ENCODE results near the gene CDH4.

CDH4 gene

DNA sequence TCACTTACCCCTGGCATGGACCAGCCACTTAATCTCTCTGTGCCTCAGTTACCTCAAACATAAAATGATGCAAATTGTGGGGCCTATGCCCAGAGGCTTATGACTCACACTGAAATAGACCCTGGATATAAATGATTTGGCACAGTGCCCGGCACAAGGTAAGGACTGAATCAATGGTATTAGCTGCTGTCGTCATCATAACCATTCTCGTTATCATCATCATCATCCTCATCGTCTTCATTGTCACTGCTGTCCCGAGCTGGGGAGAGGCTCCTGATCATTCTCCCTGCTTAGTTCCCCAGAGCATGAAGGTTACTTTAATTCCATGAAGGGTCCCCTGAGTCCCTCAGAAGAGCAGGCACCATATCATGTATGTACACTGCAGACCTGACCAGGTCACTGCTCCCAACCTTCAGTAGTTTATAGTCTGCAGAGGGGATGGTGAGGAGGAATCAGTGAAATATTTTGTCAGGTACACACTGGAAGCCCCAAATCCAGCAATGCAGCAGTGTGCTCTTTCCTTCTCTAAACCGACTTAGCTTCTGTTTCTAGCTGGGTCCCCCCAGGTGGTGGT lies 664.3 kb downstream of the CDH4 start:
- no peak for DNase-seq

GRCh38 chr20:61917474-61918145 lies 665.5 kb downstream of the CDH4 start:
- DNase-seq, result no peak

DNA sequence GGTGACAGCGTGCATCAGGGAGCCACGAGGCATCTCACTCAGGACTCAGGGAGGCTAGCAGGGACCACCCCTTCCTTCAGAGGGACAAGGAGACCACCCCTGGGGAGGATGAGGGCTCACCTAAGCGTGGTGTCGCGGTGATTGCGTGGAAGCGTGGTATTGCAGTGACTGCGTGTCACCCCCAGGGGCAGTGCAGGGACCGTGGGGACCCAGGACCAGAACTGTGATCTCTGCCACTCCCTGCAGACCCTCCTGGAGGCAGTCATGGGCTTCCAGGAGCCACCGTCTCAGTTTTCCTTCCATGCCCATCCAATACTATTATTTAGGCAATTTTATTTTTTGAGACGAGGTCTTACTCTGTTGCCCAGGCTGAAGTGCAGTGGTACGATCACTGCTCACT lies 666.5 kb downstream of the CDH4 start:
- no peak for DNase-seq

GRCh38 chr20:61919239-61919638 lies 667.2 kb downstream of the CDH4 start:
- DNase-seq, result no peak

- DNase-seq, result no peak
These were observed 667.8 kb downstream of the CDH4 start for GRCh38 chr20:61919675-61920365.

DNA sequence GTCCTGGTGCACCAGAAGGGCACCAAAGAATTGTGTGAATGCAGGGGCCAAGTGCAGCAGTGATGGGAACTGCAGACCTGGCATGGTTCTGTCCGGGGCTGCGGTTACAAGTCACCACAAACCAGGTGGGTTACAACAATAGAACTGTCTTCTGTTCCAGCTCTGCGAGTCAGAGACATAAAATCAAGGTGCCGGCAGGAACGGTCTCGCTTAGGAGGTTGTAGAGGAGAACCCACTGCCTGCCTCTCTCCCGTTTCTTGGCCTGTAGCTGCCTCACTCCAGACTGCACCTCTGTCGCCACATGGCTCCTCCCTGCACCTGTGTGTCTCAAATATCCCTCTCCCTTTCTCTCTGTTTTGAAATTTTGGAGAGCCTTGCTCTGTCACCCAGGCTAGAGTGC lies 670.4 kb downstream of the CDH4 start:
- DNase-seq, result no peak

DNA sequence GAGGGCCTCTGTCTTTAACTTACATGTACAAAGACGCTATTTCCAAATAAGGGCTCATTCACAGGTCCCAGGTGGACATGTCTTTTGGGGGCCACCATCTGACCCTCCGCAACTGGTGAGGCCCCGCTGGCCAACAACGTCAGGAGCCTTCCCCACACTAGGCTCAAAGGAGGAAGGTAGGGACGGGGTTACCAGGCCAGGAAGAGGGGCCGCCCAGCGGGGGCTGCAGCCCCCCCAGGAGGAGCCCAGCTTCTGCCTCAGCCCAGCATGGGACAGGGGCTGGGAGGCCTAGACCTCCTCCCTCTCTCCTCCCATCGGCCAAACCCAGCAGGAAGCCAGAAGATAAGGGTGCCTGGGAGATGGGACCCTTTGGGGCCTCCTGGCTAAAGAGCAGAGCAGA lies 670.9 kb downstream of the CDH4 start:
- no peak for DNase-seq

DNA sequence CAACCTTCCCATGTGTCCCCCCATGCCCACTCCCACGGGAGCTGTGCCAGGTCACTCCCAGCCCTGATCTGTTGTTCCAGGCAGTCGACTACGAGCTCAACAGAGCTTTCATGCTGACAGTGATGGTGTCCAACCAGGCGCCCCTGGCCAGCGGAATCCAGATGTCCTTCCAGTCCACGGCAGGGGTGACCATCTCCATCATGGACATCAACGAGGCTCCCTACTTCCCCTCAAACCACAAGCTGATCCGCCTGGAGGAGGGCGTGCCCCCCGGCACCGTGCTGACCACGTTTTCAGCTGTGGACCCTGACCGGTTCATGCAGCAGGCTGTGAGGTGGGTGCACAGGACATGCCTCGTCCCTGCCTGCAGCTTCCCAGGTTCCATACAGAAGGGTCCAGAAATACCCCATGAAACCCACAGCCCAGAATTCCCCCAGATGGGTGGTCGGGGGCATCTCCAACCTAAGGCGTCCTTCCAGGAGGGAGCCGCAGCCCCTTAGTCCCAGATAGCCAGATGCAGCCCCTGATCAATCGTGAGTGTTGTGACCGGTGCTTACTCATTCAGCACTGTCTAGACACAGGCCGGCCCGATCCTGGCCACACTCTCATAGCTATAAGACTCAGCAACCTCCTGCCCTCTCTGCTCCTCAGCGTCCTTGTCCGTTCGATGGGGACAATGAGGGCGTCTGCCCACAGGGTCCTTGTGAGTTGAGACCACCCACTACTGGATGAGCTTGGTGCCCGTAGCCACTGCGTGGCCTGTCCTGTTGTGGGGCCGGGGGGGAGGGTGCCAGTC lies 671.5 kb downstream of the CDH4 start:
- no peak for DNase-seq

- no peak for DNase-seq
These were observed 672.3 kb downstream of the CDH4 start for GRCh38 chr20:61924211-61924857.

- DNase-seq, result no peak
These were observed 672.9 kb downstream of the CDH4 start for GRCh38 chr20:61924858-61925554.

GRCh38 chr20:61925555-61926252 lies 673.6 kb downstream of the CDH4 start:
- DNase-seq, result no peak

DNA sequence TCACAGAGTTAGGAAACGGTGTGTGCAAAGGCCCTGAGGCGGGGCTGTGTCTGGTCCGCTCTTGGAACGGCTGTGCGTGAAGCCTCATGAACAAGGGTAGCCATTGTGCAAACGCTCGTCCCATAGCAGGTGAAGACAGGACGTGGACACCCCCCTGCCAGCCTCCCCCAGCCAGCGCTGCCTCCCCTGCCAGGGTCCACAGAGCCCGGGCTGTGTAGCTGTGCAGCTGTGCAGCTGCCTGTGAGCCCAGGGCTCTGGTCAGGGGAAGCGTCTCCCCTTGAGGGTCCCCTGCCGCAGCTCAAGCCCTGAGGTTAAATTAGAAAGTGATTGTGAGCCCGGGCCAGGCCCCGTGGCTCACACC lies 674.2 kb downstream of the CDH4 start:
- DNase-seq, result no peak

DNA sequence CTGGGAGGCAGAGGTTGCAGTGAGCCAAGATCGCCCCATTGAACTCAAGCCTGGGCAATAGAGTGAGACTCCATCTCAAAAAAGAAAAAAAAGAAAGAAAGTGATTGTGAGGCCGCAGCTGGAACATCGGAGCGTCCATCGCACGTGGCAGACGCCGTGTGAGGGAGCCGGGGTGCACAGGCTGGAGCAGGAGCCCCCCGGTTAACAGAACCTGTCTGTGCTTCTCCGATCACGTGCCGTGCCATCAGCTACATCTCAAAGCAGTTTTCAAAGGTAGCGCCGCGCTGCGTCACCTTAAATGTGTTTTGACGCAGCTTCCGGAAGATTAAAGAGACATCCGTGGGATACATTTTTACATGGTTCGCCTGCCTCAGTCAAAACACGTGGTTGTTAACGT lies 674.7 kb downstream of the CDH4 start:
- no peak for DNase-seq

- no peak for DNase-seq
These were observed 675.2 kb downstream of the CDH4 start for GRCh38 chr20:61927193-61927825.

GRCh38 chr20:61927826-61928541 lies 675.9 kb downstream of the CDH4 start:
- DNase-seq, result no peak

- no peak for DNase-seq
These were observed 677.5 kb downstream of the CDH4 start for GRCh38 chr20:61929561-61929960.

DNA sequence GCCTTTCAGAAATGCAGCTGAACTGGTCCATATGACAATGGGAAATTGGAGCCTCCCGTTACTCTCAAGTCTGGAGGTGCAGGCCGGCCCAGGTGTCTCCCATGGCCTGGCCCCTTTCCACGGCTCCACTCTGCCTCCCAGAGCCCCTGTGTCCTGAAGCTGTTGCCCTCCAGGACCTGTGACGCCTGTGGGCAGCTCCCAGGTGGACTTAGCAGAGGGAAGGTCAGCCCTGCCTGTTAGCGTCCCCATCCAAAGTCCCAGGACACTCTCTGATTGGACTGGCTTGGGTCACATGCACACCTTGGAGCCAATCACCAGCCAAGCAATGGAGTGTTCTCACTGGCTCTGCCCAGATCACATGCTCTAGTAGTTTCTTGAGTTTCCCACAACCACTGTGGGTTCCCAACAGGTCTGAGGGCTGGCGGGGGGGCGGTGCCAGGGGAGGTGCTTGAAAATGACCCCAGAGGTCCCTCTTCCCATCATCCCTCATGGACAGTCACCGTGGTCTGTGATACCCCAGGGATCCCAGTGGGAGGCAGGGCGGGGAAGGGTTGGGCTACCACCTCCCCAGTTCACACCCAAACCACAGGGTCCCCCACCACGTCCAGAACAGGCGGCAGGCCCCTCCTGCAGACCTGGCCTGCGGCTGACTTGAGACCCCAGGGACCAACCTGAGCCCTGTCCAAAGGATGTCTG lies 678.1 kb downstream of the CDH4 start:
- DNase-seq, result no peak

DNA sequence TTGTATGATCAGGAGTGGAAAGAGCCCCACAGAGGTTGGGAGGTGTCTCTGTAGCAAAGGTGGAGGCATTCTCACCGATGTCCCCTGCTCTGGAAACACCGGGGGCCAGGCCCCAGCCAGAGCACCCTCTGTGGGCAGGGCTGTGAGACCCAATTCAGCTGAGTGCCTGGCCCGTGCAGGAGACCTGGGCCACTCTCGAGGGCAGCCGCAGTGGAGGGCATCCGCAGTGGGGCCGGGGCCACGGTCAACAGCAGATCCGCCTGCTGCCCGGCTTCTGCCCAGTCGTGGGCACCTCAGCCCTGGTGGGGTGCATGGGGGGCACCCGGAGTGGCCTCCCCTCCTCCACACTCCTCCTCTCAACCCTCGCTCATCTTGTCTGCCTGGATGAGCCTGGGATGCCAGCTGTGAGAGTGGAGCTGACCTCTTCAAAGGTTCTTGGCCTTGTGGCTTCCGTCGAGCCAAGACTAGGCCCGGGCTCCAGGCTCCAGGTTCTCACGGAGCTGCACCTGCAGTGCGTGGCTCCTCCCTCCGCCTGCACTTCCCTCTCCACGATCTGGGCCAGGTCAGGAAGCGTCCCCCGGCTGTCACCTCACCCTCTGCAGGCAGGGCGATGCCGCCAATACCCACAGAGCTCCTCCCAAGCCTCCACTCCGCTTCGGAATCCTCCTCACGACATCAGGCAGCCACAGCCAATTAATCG lies 678.9 kb downstream of the CDH4 start:
- DNase-seq, result no peak

GRCh38 chr20:61931476-61932198 lies 679.6 kb downstream of the CDH4 start:
- no peak for DNase-seq

Data from hematopoietic multipotent progenitor cell treated with erythropoietin and hydrocortisone succinate and interleukin-3 and kit ligand, for 6 days (in vitro differentiated cells).